ENCODE data around the gene RAPGEF3.

The RAPGEF3 gene, protein sequence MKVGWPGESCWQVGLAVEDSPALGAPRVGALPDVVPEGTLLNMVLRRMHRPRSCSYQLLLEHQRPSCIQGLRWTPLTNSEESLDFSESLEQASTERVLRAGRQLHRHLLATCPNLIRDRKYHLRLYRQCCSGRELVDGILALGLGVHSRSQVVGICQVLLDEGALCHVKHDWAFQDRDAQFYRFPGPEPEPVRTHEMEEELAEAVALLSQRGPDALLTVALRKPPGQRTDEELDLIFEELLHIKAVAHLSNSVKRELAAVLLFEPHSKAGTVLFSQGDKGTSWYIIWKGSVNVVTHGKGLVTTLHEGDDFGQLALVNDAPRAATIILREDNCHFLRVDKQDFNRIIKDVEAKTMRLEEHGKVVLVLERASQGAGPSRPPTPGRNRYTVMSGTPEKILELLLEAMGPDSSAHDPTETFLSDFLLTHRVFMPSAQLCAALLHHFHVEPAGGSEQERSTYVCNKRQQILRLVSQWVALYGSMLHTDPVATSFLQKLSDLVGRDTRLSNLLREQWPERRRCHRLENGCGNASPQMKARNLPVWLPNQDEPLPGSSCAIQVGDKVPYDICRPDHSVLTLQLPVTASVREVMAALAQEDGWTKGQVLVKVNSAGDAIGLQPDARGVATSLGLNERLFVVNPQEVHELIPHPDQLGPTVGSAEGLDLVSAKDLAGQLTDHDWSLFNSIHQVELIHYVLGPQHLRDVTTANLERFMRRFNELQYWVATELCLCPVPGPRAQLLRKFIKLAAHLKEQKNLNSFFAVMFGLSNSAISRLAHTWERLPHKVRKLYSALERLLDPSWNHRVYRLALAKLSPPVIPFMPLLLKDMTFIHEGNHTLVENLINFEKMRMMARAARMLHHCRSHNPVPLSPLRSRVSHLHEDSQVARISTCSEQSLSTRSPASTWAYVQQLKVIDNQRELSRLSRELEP

DNA sequence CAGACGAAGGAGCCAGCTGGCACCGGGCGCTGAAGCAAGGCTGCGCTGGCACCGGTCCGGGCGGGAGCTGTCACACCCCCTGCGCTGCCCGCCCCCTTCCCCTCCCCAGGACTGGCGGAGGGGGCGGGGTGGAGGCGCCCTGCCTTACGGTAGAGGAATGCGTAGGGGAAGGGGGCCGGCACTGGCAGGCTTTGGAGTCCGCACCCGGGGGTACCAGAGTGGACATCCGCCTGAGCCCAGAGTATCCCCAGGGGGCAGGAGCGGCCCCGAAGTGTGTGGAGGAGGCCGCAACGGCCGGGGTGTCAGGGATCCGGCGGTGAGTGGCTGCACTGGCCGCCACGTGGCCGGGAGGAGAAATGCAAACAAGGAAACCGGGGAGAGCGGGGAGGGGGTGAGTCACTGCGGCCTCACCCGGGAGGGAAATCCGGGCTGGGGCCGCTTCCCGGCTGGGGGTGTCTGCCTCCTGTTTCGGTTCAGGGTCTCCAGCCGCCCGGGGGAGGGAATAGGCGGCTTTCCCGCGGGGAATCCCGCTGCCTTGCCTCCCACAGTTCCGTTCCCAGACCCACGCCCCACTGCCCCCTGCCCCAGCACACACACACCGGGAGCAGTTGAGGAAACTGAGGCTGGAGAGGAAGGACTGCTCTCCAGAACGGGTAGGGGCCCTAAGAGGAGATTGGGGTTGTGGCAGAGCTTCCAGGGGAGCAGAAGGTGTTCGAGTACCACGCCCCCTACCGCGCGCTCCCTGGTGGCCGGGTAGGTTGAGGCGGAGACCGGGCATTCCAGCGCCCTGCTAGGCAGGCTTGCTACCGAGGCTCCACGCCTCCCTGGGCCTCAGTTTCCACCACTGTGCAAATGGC is at the start of gene RAPGEF3:
TSS of gene RAPGEF3 (minus strand) at position 47 of the 857 bp plus-strand sequence. CDS start 324 bp downstream, outside the sequence.
- no peak for DNase-seq

DNA sequence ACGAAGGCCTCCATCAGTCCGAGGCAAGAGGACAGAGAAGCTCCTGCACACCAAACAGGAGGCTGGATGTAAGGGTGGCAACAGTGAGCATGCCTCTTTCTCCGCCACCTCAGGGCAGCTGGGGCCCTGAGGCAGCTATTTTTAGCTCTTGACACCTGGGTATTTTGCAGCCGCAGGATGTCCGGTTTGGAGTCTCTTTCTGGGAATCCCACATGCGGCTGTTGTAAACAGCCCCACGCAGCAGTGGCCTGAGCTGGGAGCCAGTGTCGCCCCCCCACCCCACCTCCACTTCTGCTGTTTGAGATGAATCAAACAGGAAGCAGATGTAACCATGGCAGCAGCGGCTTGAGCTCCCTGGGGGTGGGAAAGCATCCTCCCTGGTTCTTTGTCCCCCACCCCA is 49.4 kb upstream of the RAPGEF3 start:
- DNase-seq, result no peak

DNA sequence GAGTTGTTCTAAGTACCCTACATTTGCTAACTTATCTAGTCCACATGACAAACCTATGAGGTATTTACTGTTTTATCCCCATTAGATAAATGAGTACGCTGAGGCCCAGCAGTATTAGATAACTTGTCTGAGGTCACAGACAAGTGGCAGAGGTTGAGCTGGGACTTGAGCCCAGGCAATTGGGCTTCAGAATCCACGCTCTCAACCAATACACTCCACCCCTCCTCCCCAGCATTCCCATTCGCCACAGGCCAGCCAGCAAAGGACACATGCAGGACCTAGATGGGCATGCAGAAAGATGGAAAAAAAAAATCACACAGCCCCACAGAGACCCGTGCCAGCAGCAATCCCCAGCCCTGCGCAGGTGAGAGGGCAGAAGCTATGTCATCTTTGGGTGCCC is 48.7 kb upstream of the RAPGEF3 start:
- DNase-seq, result no peak

DNA sequence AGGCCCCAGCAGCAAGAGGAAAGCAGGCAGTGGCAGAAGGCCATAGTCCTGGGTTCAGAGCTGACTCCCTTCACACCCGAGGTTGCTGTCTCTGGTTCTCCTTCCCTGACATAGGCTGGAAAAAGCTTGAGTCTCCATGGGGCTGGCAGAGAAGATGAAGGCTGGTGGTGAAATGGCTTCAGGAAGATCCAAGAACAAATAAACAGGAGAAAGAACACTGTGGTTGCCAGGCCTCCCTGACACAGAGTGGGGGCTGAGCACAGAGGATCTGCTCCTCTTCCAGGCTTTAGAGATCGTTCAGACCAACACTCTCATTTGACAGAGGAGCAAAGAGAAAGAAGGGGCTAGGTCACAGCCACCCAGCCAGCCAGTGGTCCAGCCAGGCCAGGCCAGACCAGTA is 46.7 kb upstream of the RAPGEF3 start:
- DNase-seq, result no peak

DNA sequence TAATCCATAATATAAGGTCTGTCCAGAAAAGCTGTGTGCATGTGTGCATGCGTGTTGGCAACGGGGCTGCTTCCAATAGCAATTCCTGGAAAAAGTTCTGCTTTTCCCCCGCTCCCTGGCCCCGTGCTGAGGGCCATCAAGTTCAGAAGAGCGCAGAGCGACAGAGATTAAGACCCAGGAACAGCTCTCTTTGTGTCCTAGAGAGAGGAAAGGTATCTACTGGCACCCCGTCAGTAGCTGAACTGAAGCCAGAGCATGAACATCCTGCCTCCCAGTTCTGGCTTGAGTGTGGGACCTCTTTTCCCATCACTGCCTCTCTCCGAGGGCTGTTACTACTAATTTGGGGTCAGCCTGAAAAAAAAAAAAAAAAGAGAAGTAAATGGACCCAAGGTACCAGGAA is 45.5 kb upstream of the RAPGEF3 start:
- DNase-seq, result no peak

DNA sequence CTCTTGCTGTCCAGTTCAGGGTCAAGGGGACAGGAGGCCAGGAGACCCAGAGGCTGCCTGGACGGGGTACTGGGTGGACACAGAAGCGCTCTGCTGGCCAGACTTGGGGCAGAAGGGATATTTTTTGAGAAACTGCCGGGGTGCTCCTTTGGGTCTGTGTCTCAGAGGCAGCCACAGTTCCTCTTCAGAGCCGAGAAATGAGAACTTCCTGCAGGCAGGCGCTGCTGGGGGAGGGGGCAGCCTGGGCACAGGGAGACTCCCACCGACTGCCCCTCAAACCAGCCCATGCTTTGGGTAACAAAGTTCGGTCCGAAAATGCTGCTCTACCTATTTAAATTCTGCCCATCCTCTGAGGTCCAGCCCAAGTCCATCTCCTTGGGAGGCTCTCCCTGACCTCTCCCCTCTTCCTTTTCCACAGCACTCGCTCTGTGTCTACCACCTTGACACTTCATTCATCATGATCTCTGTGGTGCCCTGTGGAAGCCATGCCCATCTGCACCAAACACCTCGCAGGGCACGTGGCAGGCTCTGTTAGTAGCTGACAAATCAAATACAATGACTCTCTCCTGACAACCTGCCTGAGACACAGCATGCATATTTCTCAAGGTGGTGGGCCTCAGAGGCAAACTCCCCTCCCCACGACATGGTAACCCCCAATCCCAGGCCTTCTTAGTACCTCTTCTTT is 44.7 kb upstream of the RAPGEF3 start:
- DNase-seq, result no peak

DNA sequence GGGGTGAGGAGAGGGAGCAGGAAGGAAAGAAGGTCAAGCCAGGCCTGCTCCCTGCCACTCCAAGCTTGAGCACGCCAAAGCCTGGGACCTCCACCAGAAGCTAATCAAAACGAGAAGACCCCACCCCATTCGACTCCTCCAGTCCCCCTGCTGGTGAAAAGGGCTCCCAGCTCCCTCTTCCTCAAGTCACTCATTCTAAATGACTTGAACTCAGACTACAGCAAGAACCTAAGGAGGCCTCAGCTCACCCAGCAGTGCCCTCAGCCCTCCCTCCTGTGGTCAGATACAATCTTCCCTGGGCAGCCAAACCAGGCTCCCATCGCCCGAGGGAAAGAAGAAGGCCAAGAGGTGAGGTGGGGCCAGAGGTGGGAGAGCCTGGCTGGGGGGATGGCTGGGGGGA is 43.6 kb upstream of the RAPGEF3 start:
- no peak for DNase-seq

DNA sequence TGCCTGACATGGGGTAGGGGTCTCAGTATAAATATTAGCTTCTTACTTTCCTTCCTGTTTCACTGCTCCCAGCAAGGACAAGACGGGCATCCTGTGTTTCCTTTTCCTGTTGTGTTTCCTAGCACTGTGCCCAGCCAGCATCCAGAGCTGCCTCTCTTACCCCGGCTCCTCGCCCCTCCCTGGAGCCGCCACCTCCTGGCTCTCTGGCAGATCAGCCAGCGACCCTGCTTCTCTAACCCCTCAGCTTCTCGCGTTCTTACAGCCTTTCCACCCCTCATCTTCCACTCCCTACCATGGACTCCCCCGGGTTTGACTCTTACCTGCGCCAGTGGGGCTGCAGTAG is 43.2 kb upstream of the RAPGEF3 start:
- no peak for DNase-seq

DNA sequence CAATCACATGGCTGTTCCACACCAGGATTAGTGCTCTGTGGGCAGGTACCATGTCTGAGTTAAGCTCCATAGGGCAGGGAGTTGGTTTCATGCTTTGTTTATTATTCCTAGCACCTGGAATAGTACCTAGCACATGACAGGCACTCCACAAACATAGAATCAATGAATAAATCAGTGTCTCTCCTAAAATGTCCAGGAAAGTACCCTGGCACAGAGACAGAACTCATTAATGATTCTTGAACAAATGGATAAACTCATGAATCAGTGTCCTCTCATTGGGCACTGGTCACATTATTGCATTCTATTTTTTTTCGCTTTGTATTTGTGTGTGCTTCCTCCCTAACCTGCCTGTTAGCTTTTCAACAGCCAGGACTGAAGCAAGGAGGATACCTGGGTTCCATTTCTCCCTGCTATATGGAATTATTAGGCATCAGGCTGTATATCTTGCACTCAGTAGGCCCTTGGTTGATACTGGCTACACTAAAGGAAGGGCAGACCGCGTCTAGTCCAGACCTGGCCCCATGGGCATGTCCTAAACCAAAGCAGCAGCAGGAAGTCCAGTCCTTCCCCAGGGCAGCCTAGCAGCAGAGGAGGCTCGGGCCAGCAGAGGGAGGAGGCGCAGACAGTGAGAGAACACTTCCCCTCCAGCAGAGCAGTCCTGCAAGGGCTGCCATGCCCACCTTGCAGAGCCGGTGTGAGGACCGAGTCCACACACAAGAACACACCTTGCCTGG is 42.7 kb upstream of the RAPGEF3 start:
- no peak for DNase-seq

DNA sequence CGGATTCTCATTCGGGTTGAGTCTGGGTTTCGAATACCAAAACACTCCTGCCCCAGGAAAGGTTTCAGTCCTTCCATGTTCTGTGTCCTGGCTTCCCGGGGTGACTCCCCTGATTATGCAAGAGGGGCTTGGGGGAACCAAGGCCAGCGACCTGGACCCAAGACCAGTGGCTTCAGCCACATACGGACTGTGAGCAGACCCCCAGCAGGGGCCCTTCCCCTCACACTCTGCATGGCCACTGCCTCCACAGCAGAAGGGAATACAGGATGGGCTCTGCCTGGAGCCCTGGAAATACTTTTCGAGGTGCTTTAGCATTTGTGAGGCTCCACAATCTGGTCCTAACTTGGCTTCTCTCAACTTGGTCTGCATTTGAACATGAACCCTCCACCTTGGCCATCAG is 41.9 kb upstream of the RAPGEF3 start:
- no peak for DNase-seq

DNA sequence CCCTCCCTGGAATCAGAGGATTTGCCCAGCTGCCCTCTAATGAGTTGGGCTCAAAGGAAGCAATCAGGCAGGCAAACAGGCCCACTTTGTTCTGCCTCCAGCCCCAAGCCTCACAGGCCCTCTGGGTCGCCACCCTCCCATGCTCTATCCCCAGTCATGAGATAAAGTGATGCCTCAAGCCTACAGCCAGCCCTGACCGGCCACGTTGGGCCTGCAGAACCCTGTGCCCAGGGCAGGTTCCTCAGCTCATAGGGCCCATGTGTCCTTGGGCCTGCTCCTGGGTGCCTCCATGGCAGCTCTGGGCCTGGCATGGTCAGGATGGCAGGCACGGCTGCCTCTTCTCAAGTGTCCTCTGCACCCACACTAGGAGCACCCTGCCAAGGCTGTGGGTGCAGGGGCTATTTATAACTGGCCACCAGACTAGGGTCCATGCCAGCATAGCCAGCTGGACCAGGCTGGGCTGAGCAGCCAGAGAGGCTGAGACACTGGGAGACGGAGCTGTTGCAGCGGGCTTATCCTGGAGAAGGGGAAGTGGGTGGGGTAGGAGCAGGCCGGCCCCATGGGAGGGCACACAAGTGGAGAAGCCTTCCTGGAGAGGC is 40.8 kb upstream of the RAPGEF3 start:
- DNase-seq, result no peak

DNA sequence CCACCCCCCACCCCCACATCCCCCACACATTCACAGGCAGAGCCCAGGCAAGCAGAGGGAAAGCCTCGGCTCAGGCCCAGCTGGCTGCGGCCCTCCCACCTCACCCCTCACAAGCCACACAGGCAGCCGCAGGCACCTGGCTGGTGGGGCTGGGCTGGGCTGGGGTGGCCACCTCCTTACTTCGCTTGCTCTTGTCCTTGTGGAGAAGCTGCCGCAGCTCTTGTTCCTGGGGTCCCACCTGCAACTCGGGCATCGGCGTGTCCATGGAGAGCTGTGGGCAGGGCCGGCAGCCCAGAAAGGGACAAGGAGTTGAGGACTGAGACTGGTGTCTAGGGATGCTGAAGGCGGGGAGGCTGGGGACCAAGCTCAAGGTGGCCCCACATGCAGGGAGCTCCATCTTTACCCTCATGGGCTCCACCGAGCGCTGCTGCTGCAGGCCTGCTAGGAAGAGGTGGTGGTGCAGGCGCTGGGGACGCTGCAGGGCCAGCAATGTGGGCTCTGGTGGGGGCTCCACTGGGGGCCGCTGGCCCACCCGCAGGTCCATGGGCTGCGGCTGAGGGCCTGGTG is 39.8 kb upstream of the RAPGEF3 start:
- DNase-seq, result no peak

DNA sequence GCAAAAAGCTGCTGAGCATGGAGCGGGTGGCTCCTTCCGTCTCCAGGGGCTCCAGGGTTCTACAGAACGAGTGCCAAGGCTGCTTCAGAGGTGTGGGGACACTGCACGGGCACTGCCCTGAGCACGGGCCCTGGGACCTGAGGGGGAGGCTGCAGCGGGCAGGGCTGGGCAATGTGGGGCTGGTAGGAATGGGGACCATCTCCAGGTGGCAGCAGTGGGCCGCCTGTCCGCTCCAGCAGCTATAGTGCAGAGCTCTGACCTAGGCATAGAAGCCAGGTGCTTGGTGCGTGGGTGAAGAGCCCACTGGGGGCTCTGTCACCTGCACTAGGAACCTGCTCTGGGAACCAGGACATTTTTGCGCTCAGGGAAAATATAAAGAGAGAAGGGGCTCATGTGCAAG is 38.8 kb upstream of the RAPGEF3 start:
- no peak for DNase-seq

DNA sequence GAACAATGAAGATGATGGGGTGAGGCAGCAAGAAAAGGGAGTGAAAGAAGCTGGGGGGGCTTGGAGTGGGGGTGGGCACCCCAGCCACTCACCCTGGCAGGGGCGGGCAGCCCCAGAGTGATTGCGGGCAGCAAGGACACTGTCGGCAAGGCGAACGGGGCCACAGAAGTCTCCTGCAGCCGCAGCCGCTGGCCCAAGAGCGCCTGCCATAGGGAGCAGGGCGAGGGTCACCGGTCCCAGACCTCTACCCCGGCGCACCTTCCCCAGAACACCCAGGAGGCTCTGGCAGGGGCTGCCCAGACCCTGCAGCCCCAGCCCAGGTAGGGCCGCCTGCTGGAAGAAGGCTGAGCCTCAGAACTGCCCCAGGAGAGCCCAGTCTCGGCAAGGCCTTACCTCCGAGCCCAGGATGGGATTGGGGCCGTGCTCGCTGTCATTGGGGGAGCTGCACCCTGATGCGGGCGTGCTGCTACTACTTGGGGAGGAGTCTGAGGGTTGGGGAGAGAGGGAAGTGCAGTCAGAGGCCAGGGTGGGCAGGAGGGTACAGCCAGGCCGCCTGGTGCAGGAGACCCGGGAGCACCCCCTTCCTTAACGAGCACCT is 37.2 kb upstream of the RAPGEF3 start:
- DNase-seq, result no peak

DNA sequence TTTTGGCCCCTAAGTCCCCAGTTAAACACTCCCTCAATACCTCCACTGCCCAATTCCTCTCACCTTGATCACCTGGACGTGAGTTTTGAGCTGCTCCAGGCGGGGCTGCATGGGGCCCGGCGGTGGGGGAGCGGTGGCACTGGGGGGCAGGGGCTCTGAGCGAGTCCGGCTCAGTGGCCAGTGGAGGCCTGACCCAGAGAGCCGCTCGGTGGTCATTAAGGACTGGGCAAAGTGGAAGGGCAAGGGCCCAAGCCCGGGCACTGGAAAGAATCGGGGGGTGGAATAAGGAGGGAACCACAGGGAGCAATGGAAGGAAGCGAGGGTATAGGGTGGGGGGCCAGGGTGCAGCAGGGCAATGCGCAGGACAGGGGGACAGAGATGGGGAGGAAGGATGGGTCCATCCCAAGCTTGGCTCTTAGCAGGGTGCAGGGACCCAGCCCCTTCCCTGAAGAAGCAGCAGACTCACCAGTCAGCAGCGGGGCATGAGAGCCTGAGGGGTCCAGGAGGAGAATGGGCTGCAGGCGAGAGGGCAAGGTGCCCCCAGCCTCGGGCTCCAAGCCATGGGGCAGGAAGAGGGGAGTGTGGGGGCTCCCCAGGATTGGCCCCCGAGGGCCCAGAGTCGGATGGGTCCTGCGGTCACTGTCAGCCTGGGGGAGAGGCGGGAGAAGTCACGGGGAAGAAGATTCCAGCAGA is 36.6 kb upstream of the RAPGEF3 start:
- DNase-seq, result no peak

DNA sequence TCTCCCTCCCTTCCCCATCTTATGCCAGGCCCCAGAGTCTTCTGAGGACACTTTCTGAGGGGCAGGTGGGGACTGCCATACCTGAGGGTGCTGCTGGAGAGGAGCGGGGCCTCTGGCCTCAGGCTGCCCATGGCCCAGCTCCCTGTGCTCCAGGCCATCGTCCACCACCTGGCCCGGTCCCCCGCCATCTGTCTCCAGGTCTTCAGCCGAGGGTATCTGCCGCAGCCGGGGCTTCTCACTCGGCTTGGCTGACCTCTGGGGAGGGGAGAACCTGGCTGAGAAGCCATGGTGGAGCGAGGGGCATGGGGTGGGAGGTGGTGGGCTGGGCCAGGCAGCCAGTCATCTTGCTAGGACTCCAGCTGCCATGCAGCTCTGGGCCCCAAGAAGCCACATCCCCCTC is 36.0 kb upstream of the RAPGEF3 start:
- DNase-seq, result no peak

DNA sequence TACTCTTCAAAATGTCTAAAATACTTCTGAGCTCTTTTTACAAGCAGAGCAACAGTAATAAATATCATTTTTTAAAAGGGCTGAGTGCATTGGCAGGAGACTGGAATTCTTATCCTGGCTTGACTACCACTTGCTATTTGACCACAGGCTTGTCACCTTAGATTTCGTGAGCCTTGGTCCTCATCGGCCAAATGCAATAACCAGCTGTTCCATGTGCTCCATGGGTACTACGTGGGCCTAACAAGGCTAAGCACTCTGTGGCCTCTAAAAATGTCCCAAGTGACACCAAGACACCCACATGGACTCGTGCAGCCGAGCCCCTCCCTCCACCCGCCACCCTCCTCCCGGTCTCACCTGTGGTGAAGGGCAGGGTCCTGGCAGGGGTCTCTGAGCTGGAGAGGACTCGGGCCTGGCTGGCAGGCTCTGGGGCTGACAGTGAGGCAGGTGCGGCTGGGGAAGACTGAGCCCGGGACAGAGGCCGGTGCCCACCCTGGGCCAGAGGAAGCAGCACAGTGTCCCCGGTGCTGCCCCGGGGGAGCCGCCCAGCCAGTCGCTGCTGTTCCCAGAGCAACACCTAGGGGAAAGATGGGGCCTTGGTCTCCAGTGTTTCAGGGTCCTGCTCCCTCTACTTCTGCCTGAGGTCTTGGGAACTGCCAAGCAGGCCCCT is 34.5 kb upstream of the RAPGEF3 start:
- DNase-seq, result no peak

DNA sequence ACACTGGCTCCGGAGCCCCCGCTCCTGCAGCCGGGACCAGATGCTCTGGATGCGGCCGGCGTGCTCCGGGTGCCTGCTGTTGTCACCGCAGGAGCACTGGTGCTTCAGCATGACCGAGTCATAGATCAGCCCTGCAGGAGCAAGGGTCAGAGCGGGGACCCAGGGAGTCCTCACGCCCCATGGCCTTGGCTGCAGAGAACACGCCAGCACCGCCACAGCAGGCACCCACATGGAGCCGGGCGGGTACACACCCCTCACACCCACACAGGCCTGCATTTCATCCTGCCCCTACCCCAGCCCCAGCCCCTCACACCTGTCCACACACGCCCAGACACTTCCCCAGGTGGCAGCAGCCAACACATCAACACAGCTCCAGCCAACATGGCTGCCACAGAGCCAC is 33.2 kb upstream of the RAPGEF3 start:
- no peak for DNase-seq

DNA sequence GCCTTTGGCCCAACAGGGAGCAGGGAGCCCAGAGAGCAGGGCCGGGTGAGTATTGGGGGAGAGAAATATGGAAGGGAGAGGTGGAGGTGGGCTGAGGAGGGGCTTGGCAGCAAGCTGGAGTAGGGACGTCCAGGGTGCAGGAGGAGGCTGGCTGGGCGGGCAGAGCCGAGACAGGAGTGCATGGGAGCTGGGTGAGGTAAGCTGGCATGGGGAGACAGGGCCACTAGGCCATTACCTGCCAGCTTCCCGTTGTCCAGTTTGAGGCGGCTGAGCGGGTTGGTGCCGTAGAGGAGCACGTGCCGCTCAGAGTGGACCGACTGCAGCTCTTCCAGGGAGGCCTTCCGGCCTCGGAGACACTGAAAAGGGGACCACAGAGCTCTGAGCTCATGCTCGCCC is 32.7 kb upstream of the RAPGEF3 start:
- no peak for DNase-seq
